GM12892 (cell line): ENCODE results near the gene IRF7.
"Not testable (repeated sequence)": the region's sequence is repeated elsewhere in the genome, so short reads cannot be mapped to it uniquely, and the experiment has no call there.

ENCODE experiments used
- DNase-seq: peaks from one replicate; pipeline ENCODE4 v3.0.0; 2011; ENCODE audit not compliant: insufficient read length
- FAIRE-seq: peaks from 2 replicates; lab custom pipeline; 2011; peaks lifted over from hg19 to GRCh38; lab: Jason Lieb, UNC
- POLR2A ChIP-seq: IDR thresholded peaks from 2 replicates; pipeline ENCODE4 v1.6.1; 2011; ENCODE audit warnings: low read depth, low read length, control low read depth
- POLR2AphosphoS5 ChIP-seq: IDR thresholded peaks from 2 replicates; pipeline ENCODE4 v1.6.1; 2011; ENCODE audit warnings: low read depth, low read length, control low read depth
- TAF1 ChIP-seq: IDR thresholded peaks from 2 replicates; pipeline ENCODE4 v1.6.1; 2011; ENCODE audit warnings: low read depth, mild to moderate bottlenecking, control low read depth, low read length, borderline replicate concordance

IRF7 gene

DNA sequence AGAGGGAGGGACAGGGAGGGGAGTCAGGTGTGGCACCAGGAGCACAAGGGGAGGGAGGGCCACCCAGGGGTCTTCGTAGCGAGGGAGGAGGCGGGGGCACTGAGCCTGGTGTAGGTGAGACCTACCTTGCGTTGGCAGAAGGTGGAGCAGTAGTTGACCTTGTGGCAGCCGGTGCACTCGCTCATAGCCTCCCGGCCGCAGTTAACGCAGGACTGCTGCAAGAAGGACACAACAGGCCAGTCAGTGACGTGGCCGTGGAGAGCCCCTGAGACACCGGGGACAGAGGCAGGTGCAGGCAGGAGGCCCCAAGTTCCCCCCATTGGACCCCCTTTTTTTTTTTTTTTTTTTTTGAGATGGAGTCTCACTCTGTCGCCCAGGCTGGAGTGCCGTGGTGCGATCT lies 38.1 kb upstream of the IRF7 start:
- DNase-seq = no peak
- TF ChIP-seq TAF1 (no peak), POLR2AphosphoS5 (no peak), POLR2A (no peak)
- no peak for FAIRE-seq

DNA sequence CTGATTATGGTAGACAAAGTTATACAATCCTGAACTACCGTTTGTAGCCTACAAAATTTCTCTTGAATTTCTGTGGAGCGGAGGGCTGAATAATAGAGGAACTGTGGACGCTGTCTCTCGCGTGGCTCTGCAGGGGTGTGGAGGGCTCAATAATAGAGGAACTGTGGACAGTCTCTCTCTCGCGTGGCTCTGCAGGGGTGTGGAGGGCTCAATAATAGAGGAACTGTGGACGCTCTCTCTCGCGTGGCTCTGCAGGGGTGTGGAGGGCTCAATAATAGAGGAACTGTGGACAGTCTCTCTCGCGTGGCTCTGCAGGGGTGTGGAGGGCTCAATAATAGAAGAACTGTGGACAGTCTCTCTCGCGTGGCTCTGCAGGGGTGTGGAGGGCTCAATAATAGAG lies 37.4 kb upstream of the IRF7 start:
- FAIRE-seq, DNase-seq: not testable (repeated sequence)

DNA sequence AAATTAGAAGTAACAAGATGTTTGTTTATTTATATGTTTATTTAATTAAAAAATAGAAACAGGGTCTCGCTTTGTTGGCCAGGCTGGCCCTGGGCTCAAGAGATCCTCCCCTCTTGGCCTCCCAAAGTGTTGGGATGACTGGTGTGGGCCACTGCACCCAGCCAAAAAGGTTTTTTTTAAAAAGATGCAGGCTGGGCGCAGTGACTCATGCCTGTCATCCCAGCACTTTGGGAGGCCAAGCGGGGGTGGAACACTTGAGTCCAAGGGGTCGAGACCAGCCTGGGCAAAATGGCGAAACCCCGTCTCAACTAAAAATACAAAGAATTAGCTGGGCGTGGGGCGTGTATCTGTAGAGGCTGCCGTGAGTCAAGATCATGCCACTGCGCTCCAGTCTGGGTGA lies 34.7 kb upstream of the IRF7 start:
- TF ChIP-seq POLR2AphosphoS5 = no peak
- TF ChIP-seq POLR2A = no peak
- no peak for TF ChIP-seq TAF1
- DNase-seq (no peak), FAIRE-seq (no peak)

DNA sequence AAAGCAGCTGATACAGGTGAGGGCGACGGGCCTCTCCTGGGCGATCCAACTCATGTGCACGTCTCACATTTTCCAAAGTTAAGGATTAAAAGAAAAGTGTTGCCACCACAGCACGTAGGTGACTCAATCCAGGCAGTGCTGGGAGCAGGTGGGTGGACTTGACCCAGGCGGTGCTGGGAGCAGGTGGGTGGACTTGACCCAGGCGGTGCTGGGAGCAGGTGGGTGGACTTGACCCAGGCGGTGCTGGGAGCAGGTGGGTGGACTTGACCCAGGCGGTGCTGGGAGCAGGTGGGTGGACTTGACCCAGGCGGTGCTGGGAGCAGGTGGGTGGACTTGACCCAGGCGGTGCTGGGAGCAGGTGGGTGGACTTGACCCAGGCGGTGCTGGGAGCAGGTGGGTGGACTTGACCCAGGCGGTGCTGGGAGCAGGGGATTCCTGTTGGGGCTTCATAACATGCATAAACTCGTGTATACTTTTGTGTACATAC lies 32.0 kb upstream of the IRF7 start:
- FAIRE-seq, DNase-seq: not testable (repeated sequence)

DNA sequence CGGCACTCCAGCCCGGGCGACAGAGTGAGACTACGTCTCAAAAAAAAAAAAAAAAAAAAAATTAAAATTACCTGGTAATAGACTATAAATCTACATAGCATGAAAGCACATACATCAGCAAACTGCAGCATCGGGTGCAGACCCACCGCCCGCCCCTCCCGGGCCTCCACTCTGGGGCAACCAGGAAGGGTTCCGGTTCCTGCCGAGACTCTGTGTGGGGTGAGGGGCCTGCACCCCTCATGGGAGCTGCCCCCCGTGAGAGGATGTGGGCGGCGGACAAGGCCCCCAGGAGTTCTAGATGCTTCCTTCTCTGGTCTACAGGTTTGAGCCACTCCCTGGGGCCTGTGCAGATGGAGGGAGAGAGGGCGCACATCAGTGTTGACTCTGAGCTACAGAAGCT lies 30.5 kb upstream of the IRF7 start:
- no peak for TF ChIP-seq POLR2AphosphoS5
- no peak for TF ChIP-seq TAF1
- no peak for TF ChIP-seq POLR2A
- DNase-seq (no peak), FAIRE-seq (no peak)

DNA sequence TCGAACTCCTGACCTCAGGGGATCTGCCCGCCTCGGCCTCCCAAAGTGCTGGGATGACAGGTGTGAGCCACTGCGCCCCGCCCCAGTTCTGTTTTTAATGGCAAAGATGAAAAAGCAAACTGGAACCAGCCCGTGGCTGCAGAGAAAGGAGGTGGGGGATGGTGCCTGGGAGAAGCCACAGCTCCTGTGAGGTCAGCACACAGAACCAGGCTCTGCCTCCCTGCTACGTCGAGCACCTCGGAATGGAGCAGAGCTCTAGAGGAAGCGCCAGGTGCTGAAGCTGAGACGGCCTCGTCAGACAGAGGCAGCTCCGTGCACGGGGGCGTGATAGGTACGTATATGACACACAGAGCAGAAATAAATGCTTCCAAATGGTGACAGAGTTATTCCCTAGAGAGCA lies 29.8 kb upstream of the IRF7 start:
- FAIRE-seq (peak; percentile 33), DNase-seq (no peak)
- no peak for TF ChIP-seq POLR2AphosphoS5

DNA sequence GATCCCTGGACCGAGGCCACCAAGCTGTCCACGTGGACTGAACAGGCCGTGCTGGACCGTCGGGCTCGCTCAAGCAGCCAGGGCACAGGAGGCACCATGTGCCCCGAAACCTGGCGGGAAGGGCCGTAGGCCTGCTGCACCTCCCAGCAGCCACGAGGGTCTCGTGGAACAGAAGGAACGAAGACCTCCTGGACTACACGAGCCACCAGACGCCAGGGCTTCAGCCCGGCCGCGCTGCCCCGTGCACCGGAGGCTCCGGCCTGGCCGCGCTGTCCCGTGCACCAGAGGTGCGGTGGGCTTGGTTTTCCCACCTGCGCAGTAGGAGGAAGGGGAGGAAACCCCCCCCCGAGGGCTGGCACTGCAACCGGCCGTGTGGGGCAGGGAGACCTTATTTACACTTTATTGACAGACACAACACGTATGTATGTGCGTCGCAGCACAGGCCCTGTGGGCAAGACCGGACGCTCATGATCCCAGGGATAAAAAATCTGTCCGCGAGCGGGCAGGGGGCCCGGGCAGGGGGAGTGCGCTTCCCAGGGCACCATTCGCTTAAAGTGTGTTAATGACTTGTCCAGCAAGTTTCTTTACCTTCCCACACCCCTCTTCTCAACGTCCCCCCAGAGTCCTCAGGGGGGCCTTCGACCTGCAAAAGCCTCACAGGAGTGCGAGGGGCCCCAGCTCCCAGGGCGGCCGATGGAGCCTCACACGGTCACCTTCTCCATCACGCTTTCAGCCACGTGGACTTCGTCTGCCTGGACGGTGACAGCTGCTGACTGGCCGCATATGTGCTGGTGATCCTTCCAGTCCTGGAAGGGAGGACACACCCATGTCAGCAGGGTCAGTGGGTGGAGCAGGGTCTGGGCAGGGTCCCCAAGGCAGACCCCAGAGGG lies 28.3 kb upstream of the IRF7 start:
- FAIRE-seq (no peak), DNase-seq (no peak)
- TF ChIP-seq POLR2A = no peak
- no peak for TF ChIP-seq TAF1
- TF ChIP-seq POLR2AphosphoS5 = no peak

DNA sequence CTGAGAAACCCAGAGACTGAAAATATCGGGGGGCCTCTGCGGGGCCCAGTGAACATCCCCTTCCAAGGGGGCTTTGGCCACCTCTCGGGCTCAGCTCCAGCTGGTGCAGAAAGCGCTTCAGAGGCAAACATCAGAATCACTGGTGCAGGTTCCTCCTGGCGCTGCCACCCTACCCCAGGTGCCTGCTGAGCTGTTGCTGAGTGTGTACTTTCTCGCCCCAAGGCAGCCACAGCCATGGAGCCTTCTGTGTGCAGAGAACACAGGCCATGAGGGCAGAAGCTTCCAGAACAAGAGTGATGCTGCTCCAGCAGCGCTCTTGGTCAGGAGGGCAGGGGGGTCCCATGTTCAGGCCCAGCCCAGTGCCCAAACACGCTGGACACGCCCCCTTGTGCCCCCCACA lies 27.6 kb upstream of the IRF7 start:
- DNase-seq = no peak
- no peak for TF ChIP-seq POLR2A
- TF ChIP-seq TAF1 = no peak
- no peak for TF ChIP-seq POLR2AphosphoS5
- FAIRE-seq = no peak

DNA sequence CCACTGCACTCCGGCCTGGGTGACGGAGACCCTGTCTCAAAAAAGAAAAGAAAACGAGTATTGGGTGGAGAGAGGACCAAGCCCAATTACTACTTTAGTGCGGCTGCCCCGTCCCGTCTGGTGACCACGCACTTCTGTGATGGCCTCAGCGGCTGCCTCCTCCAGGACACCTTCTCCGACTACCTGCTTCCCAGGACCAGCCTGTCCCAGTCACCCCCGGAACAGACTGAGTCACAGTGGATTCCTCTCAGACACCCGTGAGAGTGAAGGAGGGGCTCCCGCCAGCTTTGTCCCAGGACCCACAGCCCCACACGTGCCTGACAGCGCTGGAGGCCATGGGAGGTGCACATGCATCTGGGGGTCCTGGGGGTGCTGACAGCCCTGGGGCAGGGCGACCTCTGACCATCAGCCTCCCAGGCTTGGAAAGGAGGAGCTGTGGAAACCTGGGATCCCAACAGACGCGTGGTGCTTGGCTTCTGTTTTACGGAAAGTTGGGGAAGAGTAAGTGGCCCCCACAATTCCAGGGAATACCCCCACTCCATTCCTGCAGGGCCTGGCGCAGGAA lies 26.1 kb upstream of the IRF7 start:
- no peak for TF ChIP-seq POLR2AphosphoS5
- FAIRE-seq (no peak), DNase-seq (no peak)

DNA sequence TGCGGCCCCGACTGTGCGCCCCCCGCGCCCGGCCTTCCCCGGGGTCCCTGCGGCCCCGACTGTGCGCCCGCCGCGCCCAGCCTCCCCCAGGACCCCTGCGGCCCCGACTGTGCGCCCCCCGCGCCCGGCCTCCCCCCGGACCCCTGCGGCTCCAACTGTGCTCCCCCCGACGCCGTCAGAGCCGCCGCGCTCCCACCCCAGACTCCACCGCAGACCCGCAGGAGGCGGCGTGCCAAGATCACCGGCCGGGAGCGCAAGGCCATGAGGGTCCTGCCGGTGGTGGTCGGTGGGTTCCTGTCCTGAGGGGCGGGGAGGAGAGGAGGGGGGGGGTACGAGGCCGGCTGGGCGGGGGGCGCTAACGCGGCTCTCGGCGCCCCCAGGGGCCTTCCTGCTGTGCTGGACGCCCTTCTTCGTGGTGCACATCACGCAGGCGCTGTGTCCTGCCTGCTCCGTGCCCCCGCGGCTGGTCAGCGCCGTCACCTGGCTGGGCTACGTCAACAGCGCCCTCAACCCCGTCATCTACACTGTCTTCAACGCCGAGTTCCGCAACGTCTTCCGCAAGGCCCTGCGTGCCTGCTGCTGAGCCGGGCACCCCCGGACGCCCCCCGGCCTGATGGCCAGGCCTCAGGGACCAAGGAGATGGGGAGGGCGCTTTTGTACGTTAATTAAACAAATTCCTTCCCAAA lies 24.4 kb upstream of the IRF7 start:
- FAIRE-seq = no peak
- TF ChIP-seq POLR2A (no peak), POLR2AphosphoS5 (no peak), TAF1 (no peak)
- no peak for DNase-seq

DNA sequence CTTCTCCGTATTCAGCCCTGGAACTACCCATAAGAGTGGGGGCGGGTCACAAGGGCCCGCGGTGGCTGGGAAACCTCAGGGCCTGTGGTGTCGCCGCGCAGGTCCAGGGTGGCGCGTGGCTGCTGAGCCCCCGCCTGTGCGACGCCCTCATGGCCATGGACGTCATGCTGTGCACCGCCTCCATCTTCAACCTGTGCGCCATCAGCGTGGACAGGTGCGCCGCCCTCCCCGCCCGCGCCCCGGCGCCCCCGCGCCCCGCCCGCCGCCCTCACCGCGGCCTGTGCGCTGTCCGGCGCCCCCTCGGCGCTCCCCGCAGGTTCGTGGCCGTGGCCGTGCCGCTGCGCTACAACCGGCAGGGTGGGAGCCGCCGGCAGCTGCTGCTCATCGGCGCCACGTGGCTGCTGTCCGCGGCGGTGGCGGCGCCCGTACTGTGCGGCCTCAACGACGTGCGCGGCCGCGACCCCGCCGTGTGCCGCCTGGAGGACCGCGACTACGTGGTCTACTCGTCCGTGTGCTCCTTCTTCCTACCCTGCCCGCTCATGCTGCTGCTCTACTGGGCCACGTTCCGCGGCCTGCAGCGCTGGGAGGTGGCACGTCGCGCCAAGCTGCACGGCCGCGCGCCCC lies 23.7 kb upstream of the IRF7 start:
- TF ChIP-seq POLR2A (no peak), POLR2AphosphoS5 (no peak), TAF1 (no peak)
- FAIRE-seq (no peak), DNase-seq (no peak)
